IPS-15b (cell line): ENCODE results near the gene CHRM5.

Source experiments
- H3K27me3 ChIP-seq: one replicate; pipeline ENCODE4 v1.6.1; 2013; ENCODE audit warnings: low read length; ENCODE audit not compliant: control insufficient read depth, insufficient read depth
- H3K36me3 ChIP-seq: one replicate; pipeline ENCODE4 v1.6.1; 2013; ENCODE audit warnings: low read length; ENCODE audit not compliant: control insufficient read depth, insufficient read depth
- H3K4me1 ChIP-seq: one replicate; pipeline ENCODE4 v1.6.1; 2013; ENCODE audit warnings: mild to moderate bottlenecking, low read length; ENCODE audit not compliant: control insufficient read depth, insufficient read depth
- H3K4me3 ChIP-seq: one replicate; pipeline ENCODE4 v1.5.1; 2013; ENCODE audit warnings: low read depth, low read length
- H3K9ac ChIP-seq: one replicate; pipeline ENCODE4 v1.6.1; 2013; ENCODE audit warnings: low read depth, mild to moderate bottlenecking, low read length
- H3K9me3 ChIP-seq: one replicate; pipeline ENCODE4 v1.6.1; 2013; ENCODE audit warnings: mild to moderate bottlenecking, low read length; ENCODE audit not compliant: control insufficient read depth, insufficient read depth

CHRM5 gene

GRCh38 chr15:33968224-33968623 lies at the start of gene CHRM5:
CHRM5 (plus strand) TSS chr15:33968497; CDS start chr15:34062718, 94,221 bp downstream.
- H3K4me3 ChIP-seq = no peak within 1 kb of the TSS
- no peaks in the 10 kb centered on the region for H3K4me1 ChIP-seq
- no peaks in the 10 kb centered on the region for H3K27me3 ChIP-seq
- H3K36me3 ChIP-seq = no peaks in the 10 kb centered on the region
- H3K9ac ChIP-seq = no peak within 1 kb of the TSS
- H3K9me3 ChIP-seq = no peaks in the 10 kb centered on the region

DNA sequence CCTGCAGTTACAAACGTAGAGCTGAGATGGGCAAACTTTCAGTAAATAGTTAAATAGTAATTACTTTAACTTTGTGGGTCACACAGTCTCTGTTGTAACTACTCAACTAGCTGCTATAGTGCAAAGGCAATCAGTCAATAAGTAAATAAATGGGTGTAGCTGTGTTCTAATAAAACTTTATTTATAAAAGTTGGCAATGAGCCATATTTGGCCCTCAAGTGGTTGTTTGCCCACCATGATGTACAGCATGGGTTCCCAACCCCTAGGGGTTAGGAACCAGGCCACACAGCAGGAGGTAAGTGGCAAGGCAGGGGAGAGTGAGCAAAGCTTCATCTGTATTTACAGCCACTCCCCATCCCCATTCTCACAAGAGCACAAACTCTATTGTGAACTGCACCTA lies 44.9 kb upstream of the CHRM5 start:
- Histone ChIP-seq H3K36me3 (no peaks in the 10 kb centered on the region), H3K27me3 (no peaks in the 10 kb centered on the region), H3K4me1 (no peaks in the 10 kb centered on the region), H3K9ac (no peak overlapping the region), H3K4me3 (no peak overlapping the region), H3K9me3 (no peaks in the 10 kb centered on the region)

GRCh38 chr15:33926260-33926659 lies 42.0 kb upstream of the CHRM5 start:
- Histone ChIP-seq H3K27me3 (no peaks in the 10 kb centered on the region), H3K4me3 (no peak overlapping the region), H3K4me1 (no peaks in the 10 kb centered on the region), H3K9me3 (no peaks in the 10 kb centered on the region), H3K36me3 (no peaks in the 10 kb centered on the region), H3K9ac (no peak overlapping the region)

GRCh38 chr15:33932734-33933133 lies 35.6 kb upstream of the CHRM5 start:
- no peaks in the 10 kb centered on the region for H3K4me1 ChIP-seq
- no peak overlapping the region for H3K4me3 ChIP-seq
- H3K9ac ChIP-seq = no peak overlapping the region
- no peaks in the 10 kb centered on the region for H3K36me3 ChIP-seq
- no peaks in the 10 kb centered on the region for H3K9me3 ChIP-seq
- no peaks in the 10 kb centered on the region for H3K27me3 ChIP-seq

DNA sequence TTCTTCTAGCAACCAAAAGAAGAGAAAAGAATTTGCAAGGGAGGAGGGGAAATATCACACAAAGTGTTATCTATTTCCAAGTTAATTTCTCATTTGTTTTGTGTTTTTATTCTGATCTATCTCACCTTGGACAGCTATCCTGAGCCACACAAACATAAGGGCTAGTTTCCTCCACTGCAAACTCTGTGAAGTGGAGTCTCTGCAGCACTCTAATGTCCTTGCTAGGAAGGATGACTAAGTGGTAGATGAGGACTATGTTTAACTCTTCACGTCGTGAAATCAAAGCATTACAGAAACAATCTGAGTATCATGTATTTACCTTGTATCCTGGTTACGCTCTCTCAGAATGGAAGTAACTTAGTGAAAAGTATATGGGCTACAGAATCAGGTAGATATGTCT lies 33.9 kb upstream of the CHRM5 start:
- Histone ChIP-seq H3K9me3 (no peaks in the 10 kb centered on the region), H3K4me1 (no peaks in the 10 kb centered on the region), H3K36me3 (no peaks in the 10 kb centered on the region), H3K4me3 (no peak overlapping the region), H3K9ac (no peak overlapping the region), H3K27me3 (no peaks in the 10 kb centered on the region)

DNA sequence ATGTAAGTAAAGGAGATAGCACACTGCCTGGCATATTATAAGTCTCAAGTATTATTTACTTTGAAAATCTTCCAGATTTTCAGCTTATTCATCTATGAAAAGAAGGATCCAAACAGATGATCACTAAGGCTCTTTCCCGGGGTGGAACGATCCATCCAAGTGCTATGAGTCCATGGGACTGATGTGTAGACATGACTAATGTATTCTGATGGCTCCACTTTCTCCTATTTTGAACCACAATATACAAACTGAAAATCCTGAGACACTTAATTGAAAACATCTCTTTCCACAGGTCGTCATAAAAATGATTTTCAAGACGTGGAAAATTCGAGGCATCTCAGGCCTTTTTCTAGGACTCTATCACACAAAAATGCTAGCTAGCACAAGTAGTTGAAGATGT lies 33.4 kb upstream of the CHRM5 start:
- Histone ChIP-seq H3K9me3 (no peaks in the 10 kb centered on the region), H3K36me3 (no peaks in the 10 kb centered on the region)

DNA sequence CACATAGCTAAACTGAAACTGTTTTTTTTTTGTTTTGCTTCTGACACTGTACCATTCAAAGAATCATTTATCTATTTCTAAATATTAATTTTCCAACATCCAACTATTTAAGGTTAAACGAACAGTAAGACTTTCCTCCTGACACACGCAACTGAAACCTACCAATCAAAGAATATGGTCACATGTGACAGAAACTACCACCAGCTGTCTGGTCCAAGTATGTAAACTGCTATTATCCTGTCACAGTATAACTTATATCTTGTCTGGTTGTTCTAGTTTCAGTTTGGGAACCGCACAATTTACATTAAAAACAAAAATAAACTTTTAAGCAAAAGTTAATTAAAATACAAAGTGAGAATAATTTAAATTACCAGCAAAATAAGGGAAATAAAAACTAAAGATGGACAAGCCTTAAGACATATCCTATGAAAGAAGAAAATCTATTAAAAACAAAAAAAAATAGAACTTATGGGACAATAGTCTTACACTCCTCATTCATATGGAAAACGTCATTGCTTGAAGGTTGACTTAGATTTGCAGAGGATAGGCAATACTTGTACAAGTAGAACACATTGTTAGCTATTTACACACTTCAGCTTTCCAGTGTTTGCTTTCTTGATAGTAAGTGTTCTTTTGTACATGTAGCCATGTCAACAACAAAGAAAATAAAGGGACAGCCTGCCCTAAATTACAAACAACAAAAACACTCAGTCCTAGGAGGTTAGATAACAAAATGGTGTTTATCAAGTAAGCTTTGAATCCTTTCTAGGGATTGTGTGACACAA lies 26.8 kb upstream of the CHRM5 start:
- Histone ChIP-seq H3K36me3 (no peaks in the 10 kb centered on the region), H3K9ac (no peak overlapping the region), H3K4me1 (no peaks in the 10 kb centered on the region), H3K4me3 (no peak overlapping the region), H3K9me3 (no peaks in the 10 kb centered on the region), H3K27me3 (no peaks in the 10 kb centered on the region)

More for the DNA sequence above, 33.4 kb upstream of the CHRM5 start:
- Histone ChIP-seq H3K4me3 (no peak overlapping the region), H3K27me3 (no peaks in the 10 kb centered on the region), H3K4me1 (no peaks in the 10 kb centered on the region), H3K9ac (no peak overlapping the region)

DNA sequence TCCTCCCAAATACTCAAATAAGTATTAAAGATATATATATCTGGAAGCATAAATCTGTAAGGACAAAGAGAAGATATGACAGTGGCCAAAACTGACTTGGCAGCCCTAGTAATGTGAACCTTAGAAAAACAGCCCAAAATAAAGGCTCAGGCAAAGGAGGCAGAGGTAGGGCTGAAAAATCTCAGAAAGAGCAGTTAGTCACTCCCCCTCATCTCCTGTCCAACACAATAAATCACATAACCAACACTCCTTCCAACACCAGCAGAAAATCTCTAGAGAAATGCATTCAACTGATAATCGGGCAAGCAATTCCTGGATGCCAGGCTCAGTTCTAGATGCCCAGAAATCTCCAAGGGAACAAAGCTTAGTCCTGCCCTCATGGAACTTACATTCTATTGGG lies 22.1 kb upstream of the CHRM5 start:
- no peaks in the 10 kb centered on the region for H3K9me3 ChIP-seq
- H3K36me3 ChIP-seq = no peaks in the 10 kb centered on the region
- H3K9ac ChIP-seq = no peak overlapping the region

GRCh38 chr15:33955945-33956344 lies 12.4 kb upstream of the CHRM5 start:
- H3K27me3 ChIP-seq = no peaks in the 10 kb centered on the region
- H3K9ac ChIP-seq = no peak overlapping the region

More for the DNA sequence above, 22.1 kb upstream of the CHRM5 start:
- Histone ChIP-seq H3K4me3 (no peak overlapping the region), H3K4me1 (no peaks in the 10 kb centered on the region), H3K27me3 (no peaks in the 10 kb centered on the region)

GRCh38 chr15:33956397-33956796 lies 11.9 kb upstream of the CHRM5 start:
- Histone ChIP-seq H3K4me1 (no peaks in the 10 kb centered on the region), H3K9me3 (no peaks in the 10 kb centered on the region), H3K9ac (no peak overlapping the region), H3K36me3 (no peaks in the 10 kb centered on the region), H3K27me3 (no peaks in the 10 kb centered on the region), H3K4me3 (no peak overlapping the region)

More at GRCh38 chr15:33955945-33956344, 12.4 kb upstream of the CHRM5 start:
- H3K36me3 ChIP-seq = no peaks in the 10 kb centered on the region
- H3K4me1 ChIP-seq = no peaks in the 10 kb centered on the region
- H3K4me3 ChIP-seq = no peak overlapping the region
- no peaks in the 10 kb centered on the region for H3K9me3 ChIP-seq

- no peaks in the 10 kb centered on the region for H3K9me3 ChIP-seq
- no peak overlapping the region for H3K4me3 ChIP-seq
- H3K4me1 ChIP-seq = no peaks in the 10 kb centered on the region
- H3K27me3 ChIP-seq = no peaks in the 10 kb centered on the region
- H3K9ac ChIP-seq = no peak overlapping the region
- H3K36me3 ChIP-seq = no peaks in the 10 kb centered on the region
Observed at GRCh38 chr15:33959844-33960548, 8.3 kb upstream of the CHRM5 start.

DNA sequence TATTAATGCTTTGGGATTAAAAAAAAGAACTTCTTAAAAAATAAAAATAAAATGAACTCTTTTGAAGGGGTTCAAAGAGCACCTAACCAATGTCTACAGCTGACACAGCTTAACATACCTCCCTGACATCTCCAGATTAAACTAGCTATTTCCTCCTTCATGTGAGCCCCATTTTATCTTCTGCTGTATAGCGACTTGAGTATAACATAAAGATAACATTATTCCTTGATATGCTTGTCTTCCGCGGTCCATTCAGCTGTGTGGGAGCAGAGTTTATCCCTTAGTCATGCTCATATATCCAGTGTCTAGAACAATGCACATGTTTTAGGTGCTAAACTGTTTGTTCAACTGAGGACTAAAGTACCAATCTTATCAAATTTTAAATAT lies 7.8 kb upstream of the CHRM5 start:
- no peaks in the 10 kb centered on the region for H3K4me1 ChIP-seq
- H3K27me3 ChIP-seq = no peaks in the 10 kb centered on the region
- H3K4me3 ChIP-seq = no peak overlapping the region
- no peak overlapping the region for H3K9ac ChIP-seq
- no peaks in the 10 kb centered on the region for H3K36me3 ChIP-seq
- no peaks in the 10 kb centered on the region for H3K9me3 ChIP-seq
